Neuronal stem cell (in vitro differentiated cells): Measurements from ENCODE around the gene SPATA16.

Source experiments
- DNase-seq: peaks from one replicate; pipeline ENCODE4 v3.0.0-alpha.2; 2013; ENCODE audit warnings: low spot score
- H2AFZ ChIP-seq: one replicate; pipeline ENCODE4 v1.6.1; 2013; ENCODE audit warnings: mild to moderate bottlenecking, low read length, inconsistent platforms
- H2AK5ac ChIP-seq: 2 replicates; pipeline ENCODE4 v1.6.1; 2013; ENCODE audit warnings: low read depth, mild to moderate bottlenecking, inconsistent platforms, low read length, moderate library complexity, mixed read lengths
- H2BK120ac ChIP-seq: 2 replicates; pipeline ENCODE4 v1.6.1; 2013; ENCODE audit warnings: low read depth, mild to moderate bottlenecking, inconsistent platforms, low read length, moderate library complexity, mixed read lengths
- H2BK12ac ChIP-seq: one replicate; pipeline ENCODE4 v1.6.1; 2013; ENCODE audit warnings: low read length, inconsistent platforms
- H2BK15ac ChIP-seq: 2 replicates; pipeline ENCODE4 v1.6.1; 2013; ENCODE audit warnings: mild to moderate bottlenecking, low read length, inconsistent platforms, mixed read lengths
- H2BK5ac ChIP-seq: one replicate; pipeline ENCODE4 v1.6.1; 2013; ENCODE audit warnings: inconsistent platforms, mild to moderate bottlenecking, low read length, moderate library complexity
- H3K14ac ChIP-seq: one replicate; pipeline ENCODE4 v1.6.1; 2013; ENCODE audit warnings: low read length, inconsistent platforms
- H3K18ac ChIP-seq: 2 replicates; pipeline ENCODE4 v1.6.1; 2013; ENCODE audit warnings: low read length, inconsistent platforms
- H3K23ac ChIP-seq: 2 replicates; pipeline ENCODE4 v1.6.1; 2013; ENCODE audit warnings: low read depth, mild to moderate bottlenecking, mixed read lengths, low read length, inconsistent platforms; ENCODE audit not compliant: poor library complexity
- H3K27ac ChIP-seq: replicated peaks from 3 replicates; pipeline ENCODE4 v1.5.1; 2013; ENCODE audit warnings: low read length, inconsistent platforms
- H3K27me3 ChIP-seq, 3 experiments: 2 replicates each; pipeline ENCODE4 v1.6.1; 2013; ENCODE audit warnings: low read length in 3 of 3, mild to moderate bottlenecking in 2 of 3, inconsistent platforms in 1 of 3, low read depth in 1 of 3, mixed read lengths in 1 of 3, moderate library complexity in 1 of 3; ENCODE audit not compliant: control insufficient read depth in 3 of 3, insufficient read depth in 3 of 3
- H3K36me3 ChIP-seq, 2 donors: replicated peaks in 1 of 2; 2 replicates each; pipeline ENCODE4 v1.6.1; 2013; ENCODE audit warnings: low read length in 2 of 2; ENCODE audit not compliant: control insufficient read depth in 2 of 2, insufficient read depth in 2 of 2
- H3K4ac ChIP-seq: 2 replicates; pipeline ENCODE4 v1.6.1; 2013; ENCODE audit warnings: inconsistent platforms, mild to moderate bottlenecking, low read length, moderate library complexity
- H3K4me1 ChIP-seq, 2 donors: 1 replicate in 1 of 2; 2 replicates in 1 of 2; pipeline ENCODE4 v1.6.1; 2013; ENCODE audit warnings: low read length in 2 of 2, low read depth in 1 of 2; ENCODE audit not compliant: control insufficient read depth in 2 of 2, insufficient read depth in 1 of 2
- H3K4me2 ChIP-seq: one replicate; pipeline ENCODE4 v1.6.1; 2013; ENCODE audit warnings: mild to moderate bottlenecking, low read length, inconsistent platforms; ENCODE audit not compliant: insufficient read depth, poor library complexity, severe bottlenecking
- H3K4me3 ChIP-seq, 2 donors: 2 replicates each; pipeline ENCODE4 v1.5.1; 2013; ENCODE audit warnings: low read length in 2 of 2, mild to moderate bottlenecking in 2 of 2, inconsistent platforms in 1 of 2, moderate library complexity in 1 of 2
- H3K79me1 ChIP-seq: one replicate; pipeline ENCODE4 v1.6.1; 2013; ENCODE audit warnings: low read depth, mild to moderate bottlenecking, inconsistent platforms, low read length, moderate library complexity
- H3K9ac ChIP-seq: one replicate; pipeline ENCODE4 v1.6.1; 2013; ENCODE audit warnings: mild to moderate bottlenecking, low read depth, low read length, inconsistent platforms; ENCODE audit not compliant: poor library complexity
- H3K9me3 ChIP-seq, 2 donors: replicated peaks in 1 of 2; 2 replicates each; pipeline versions ENCODE3 to v1.6.1; 2013; ENCODE audit warnings: low read length in 2 of 2, mild to moderate bottlenecking in 2 of 2, inconsistent platforms in 1 of 2, low read depth in 1 of 2, mixed read lengths in 1 of 2, moderate library complexity in 1 of 2; ENCODE audit not compliant: control insufficient read depth in 2 of 2, insufficient read depth in 1 of 2
- H4K8ac ChIP-seq: one replicate; pipeline ENCODE4 v1.6.1; 2013; ENCODE audit warnings: low read depth, mild to moderate bottlenecking, inconsistent platforms, low read length, moderate library complexity
- H4K91ac ChIP-seq: one replicate; pipeline ENCODE4 v1.6.1; 2013; ENCODE audit warnings: low read length, low read depth, mild to moderate bottlenecking, inconsistent platforms; ENCODE audit not compliant: poor library complexity
- WGBS, 2 donors: extraction: QIAGEN DNeasy Blood & Tissue Kit; methylation state at CpG; one replicate each; pipeline ENCODE4 v1.1.7; 2013; ENCODE audit warnings: missing lambda C conversion rate in 2 of 2, mixed read lengths in 1 of 2; ENCODE audit not compliant: insufficient read length in 2 of 2, insufficient replicate concordance in 1 of 2; ENCODE audit errors: extremely low coverage in 2 of 2; 5-methylcytosine and 5-hydroxymethylcytosine counted together

SPATA16 gene

GRCh38 chr3:172853005-172853404 is 288.0 kb downstream of the SPATA16 start:
- Histone ChIP-seq H3K4me2 (no peak overlapping the region), H2BK15ac (no peak overlapping the region), H3K79me1 (no peaks in the 10 kb centered on the region), H2BK12ac (no peak overlapping the region), H2BK5ac (no peak overlapping the region), H3K18ac (no peak overlapping the region), H3K27me3 (no peaks in the 10 kb centered on the region), H4K91ac (no peak overlapping the region), H4K8ac (no peak overlapping the region), H3K14ac (no peak overlapping the region), H2AK5ac (no peak overlapping the region), H3K4me3 (no peak overlapping the region), H3K27ac (peak overlapping the region; percentile 90), H3K23ac (no peak overlapping the region), H2AFZ (peak overlapping the region; percentile 56), H3K4ac (no peak overlapping the region), H3K9me3 (peaks cover 1 to 6% of the 10 kb centered on the region in 2 donors), H3K9ac (no peak overlapping the region), H3K36me3 (no peaks in the 10 kb centered on the region), H3K4me1 (peaks cover 10 to 27% of the 10 kb centered on the region in 2 donors), H2BK120ac (no peak overlapping the region)
- no CpG with 5 or more reads among the region's 1 CpG for WGBS, 2 donors
- DNase-seq: no peak

- no peak overlapping the region for H2BK5ac ChIP-seq
- H3K4ac ChIP-seq: no peak overlapping the region
- WGBS, 2 donors: no CpG with 5 or more reads among the region's 1 CpG
- H3K23ac ChIP-seq: no peak overlapping the region
- H3K4me2 ChIP-seq: no peak overlapping the region
- no peak overlapping the region for H4K91ac ChIP-seq
- H3K27me3 ChIP-seq: no peaks in the 10 kb centered on the region
- H3K9ac ChIP-seq: no peak overlapping the region
- H3K36me3 ChIP-seq: no peaks in the 10 kb centered on the region
- H3K79me1 ChIP-seq: no peaks in the 10 kb centered on the region
- H3K18ac ChIP-seq: no peak overlapping the region
- H3K9me3 ChIP-seq: peaks cover 3 to 11% of the 10 kb centered on the region in 2 donors
- H2AFZ ChIP-seq: no peak overlapping the region
- H3K27ac ChIP-seq: no peak overlapping the region
- DNase-seq: no peak
- H2AK5ac ChIP-seq: no peak overlapping the region
- H2BK15ac ChIP-seq: no peak overlapping the region
- H4K8ac ChIP-seq: no peak overlapping the region
- no peak overlapping the region for H3K4me3 ChIP-seq
- H2BK12ac ChIP-seq: no peak overlapping the region
- no peak overlapping the region for H2BK120ac ChIP-seq
- peaks cover 9 to 21% of the 10 kb centered on the region in 2 donors for H3K4me1 ChIP-seq
- no peak overlapping the region for H3K14ac ChIP-seq
Observed at GRCh38 chr3:172848910-172849309, 292.1 kb downstream of the SPATA16 start.

DNA sequence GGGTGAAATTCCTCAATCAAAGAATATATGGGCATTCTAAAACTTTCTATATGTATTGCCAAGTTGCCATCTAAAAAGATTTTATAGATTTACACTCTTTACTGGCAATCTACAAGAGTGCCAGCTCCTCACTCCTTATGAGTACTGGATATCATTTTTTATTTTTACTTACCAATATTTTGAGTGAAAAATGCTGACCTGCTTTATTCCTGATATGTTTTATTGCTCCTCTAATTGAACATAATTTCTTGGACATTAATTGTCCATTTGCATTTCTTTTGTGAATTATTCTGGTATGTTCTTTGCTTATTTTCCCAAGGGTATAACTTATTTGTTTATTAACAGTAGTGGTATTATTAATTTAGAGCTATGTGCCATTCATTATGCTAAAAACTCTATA is 293.7 kb downstream of the SPATA16 start:
- Histone ChIP-seq H3K14ac (no peak overlapping the region), H2BK12ac (no peak overlapping the region), H3K4me1 (peaks cover 4 to 13% of the 10 kb centered on the region in 2 donors), H3K36me3 (no peaks in the 10 kb centered on the region), H2AK5ac (no peak overlapping the region), H3K4me3 (no peak overlapping the region), H3K79me1 (no peaks in the 10 kb centered on the region), H3K18ac (no peak overlapping the region), H3K9me3 (peaks cover 3 to 11% of the 10 kb centered on the region in 2 donors), H2BK5ac (no peak overlapping the region), H2BK15ac (no peak overlapping the region), H3K4me2 (no peak overlapping the region), H3K23ac (no peak overlapping the region), H2AFZ (no peak overlapping the region), H3K27ac (no peak overlapping the region), H2BK120ac (no peak overlapping the region), H3K27me3 (no peaks in the 10 kb centered on the region), H4K8ac (no peak overlapping the region), H4K91ac (no peak overlapping the region), H3K9ac (no peak overlapping the region), H3K4ac (no peak overlapping the region)
- DNase-seq: no peak

DNA sequence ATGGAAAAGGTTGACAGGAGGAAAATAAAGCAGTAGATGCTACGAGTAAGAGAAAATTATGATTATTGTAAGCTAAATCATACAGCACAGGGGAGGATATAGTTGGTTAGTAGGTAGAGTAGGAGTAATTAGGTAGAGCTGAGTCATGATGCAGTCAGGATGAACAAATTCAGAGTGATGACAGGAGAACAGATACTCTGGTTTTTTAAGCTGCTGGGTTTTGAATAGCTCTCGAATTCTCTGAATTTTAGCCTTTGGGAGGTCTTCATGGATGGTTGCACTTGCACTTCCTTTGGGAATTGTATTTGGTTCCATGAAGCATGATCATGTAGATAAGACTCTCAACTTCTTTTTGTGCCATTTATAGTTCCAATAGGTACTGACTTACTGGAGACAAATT is 294.3 kb downstream of the SPATA16 start:
- no peak overlapping the region for H2BK5ac ChIP-seq
- no peaks in the 10 kb centered on the region for H3K36me3 ChIP-seq
- no peak overlapping the region for H2BK15ac ChIP-seq
- no peak overlapping the region for H4K8ac ChIP-seq
- no peak overlapping the region for H2BK120ac ChIP-seq
- no peak overlapping the region for H3K14ac ChIP-seq
- no peak for DNase-seq
- no peak overlapping the region for H3K4me3 ChIP-seq
- H3K4me2 ChIP-seq: no peak overlapping the region
- no peak overlapping the region for H4K91ac ChIP-seq
- no peak overlapping the region for H3K18ac ChIP-seq
- H3K4me1 ChIP-seq: peaks cover 4 to 13% of the 10 kb centered on the region in 2 donors
- peak overlapping the region; percentile 80 for H2AFZ ChIP-seq
- no CpG with 5 or more reads among the region's 2 CpGs for WGBS, 2 donors
- H3K9me3 ChIP-seq: peaks cover 3 to 11% of the 10 kb centered on the region in 2 donors
- no peak overlapping the region for H2BK12ac ChIP-seq
- H3K4ac ChIP-seq: no peak overlapping the region
- H3K27me3 ChIP-seq: no peaks in the 10 kb centered on the region
- no peak overlapping the region for H3K27ac ChIP-seq
- H3K79me1 ChIP-seq: no peaks in the 10 kb centered on the region
- H2AK5ac ChIP-seq: no peak overlapping the region
- H3K23ac ChIP-seq: no peak overlapping the region
- no peak overlapping the region for H3K9ac ChIP-seq
